HG02763 (cell line): ENCODE data around the gene HDAC10.
"Not testable (repeated sequence)": the region's sequence is repeated elsewhere in the genome, so short reads cannot be mapped to it uniquely, and the experiment has no call there.

Experiments used
- ATAC-seq: cut with Tn5 transposase; IDR thresholded peaks from one replicate; pipeline ENCODE4 v1.9.1; 2021; ENCODE audit warnings: mild to moderate bottlenecking, moderate library complexity; ENCODE audit not compliant: unreplicated experiment

HDAC10 gene

DNA sequence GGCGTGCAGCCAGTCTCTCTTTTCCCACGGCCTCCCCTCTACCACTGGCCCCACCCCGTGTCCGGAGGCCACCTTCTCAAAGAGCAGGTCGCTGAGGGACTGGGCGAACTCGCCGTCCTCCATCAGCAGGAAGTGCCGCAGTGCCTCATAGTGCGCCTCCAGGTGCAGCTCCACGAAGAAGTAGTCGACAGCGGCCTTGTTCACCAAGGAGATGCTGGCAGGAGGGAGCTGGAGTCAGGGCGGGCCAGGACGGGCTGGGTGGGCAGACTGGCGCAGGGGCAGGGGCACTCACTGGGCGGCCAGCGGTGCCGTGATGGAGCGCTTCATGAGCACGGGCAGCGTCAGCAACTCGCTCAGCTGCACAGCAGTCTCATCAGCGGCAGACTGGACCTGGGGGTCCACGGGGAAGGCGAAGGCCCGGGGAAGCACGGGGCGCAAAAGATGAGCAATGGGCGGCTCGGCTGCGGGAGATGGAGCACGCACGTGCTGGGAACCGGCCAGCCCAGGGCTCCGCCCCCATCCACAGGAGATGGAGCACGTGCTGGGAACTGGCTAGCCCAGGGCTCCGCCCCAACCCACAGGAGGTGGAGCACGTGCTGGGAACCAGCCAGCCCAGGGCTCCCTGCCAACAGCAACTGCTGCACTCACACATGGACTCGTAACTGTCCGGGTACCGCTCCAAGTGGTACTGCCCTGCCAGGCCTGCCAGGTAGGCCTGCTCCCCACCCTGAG lies 31.9 kb downstream of the HDAC10 start:
- no peak for ATAC-seq

DNA sequence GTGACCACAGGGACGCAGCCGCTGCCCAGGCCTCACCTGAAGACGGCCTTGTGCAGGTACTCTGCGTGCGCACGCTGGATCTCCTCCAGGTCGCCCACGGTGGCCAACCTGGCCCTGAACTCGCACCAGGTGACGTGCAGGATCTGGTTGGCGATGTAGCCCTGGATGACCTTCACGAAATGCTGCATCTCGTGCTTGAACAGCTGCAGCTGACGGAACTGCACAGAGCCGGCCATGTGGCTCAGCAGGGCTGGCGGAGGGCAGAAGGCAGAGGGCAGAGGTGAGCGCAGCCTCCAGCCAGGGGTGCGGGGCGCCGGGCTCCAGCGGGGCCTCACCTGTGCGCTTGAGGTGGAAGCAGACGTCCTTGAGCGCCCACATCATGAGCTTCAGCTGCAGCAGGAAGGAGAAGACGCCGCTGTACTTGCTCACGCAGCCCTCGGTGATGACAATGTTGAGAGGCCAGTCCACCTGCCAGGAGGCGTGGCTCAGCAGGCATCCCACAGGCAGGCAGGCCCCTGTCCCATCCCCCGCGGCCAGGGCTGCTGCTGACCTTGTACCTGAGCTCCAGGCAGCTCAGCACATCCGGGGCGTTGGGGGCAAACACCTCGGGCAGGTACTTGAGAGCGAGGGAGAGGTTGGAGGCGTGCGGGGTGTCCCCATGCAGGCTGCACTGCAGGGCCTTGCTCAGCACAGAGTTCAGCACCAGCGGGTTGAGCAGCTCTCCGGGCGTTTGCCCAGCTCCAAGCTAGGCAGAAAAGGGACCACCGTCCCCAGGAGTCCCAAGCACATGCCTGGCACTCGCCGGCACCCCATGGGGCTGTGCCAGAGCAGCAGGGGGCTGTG lies 32.7 kb downstream of the HDAC10 start:
- ATAC-seq: no peak

DNA sequence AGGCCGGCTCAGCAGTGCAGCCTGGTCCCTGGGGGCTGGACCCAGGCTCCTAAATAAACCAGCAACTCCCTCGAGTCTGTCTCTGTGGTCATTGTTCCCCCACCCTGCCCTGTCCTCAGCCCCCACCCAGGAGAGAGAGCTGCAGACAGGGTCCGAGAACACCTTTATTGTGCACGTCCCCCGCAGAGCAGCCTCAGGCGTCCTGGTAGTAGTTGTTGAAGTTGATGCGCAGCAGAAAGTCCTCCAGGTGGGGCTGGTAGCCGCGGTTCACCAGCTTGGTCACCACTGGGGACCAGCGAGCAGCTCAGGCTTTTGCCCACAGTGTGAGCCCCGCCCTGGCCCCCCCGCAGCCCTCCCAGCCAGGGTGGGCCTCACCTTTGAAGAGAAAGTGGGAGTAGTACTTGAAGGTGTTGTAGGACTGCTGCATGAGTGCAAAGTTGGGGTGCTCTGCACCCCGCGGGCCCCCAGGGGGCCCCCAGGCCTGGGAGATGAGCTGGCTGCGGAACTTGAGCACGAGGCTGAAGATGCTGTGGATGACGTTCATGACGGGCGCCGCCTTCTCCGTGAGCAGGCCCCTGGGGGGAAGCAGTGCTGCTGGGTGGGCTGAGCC lies 33.4 kb downstream of the HDAC10 start:
- ATAC-seq: no peak

DNA sequence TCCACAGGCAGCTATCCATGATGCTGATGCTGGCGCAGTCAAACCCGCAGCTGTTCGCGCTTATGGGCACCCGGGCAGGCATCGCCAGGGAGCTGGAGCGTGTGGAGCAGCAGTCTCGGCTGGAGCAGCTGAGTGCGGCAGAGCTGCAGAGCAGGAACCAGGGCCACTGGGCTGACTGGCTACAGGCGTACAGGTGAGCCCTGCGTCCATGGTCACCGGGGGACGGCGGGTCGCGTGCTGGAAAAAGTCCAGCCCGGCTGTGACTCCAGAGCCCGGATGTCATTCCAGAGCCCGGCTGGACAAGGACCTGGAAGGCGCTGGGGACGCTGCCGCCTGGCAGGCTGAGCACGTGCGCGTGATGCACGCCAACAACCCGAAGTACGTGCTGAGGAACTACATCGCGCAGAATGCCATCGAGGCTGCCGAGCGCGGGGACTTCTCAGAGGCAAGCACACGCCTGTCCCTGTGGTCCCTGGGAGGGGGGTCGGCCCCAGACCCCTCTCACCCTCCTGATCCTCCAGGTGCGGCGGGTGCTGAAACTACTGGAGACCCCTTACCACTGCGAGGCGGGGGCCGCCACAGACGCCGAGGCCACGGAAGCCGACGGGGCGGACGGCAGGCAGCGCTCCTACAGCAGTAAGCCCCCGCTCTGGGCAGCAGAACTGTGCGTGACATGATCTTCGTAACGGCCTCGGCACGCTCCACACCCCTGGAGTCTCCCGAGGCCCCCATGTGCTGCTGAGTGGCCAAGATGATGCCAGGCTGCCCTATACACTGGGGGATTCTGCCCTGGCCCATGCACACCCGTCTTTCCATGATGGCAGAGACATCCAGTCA lies 34.2 kb downstream of the HDAC10 start:
- no peak for ATAC-seq

GRCh38 chr22:50216055-50216683 lies 34.9 kb downstream of the HDAC10 start:
- no peak for ATAC-seq

- no peak for ATAC-seq
Measured at GRCh38 chr22:50215297-50216054, 35.6 kb downstream of the HDAC10 start.

DNA sequence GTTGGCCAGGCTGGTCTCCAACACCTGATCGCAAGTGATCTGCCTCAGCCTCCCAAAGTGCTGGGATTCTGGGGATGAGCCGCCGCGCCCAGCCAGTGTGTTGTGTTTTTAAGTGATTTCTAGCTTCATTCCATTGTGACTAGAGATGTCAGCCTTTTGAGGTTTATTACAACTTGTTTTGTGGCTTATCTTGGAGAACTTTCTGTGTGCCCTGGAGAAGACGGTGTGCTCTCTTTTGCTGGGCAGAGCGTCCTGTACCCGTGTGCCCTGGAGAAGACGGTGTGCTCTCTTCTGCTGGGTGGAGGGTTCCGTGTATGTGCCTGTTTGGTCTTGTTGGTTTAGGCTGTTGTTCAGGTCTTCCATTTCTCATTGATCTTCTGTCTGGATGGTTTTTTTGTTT lies 37.8 kb downstream of the HDAC10 start:
- ATAC-seq: no peak

- no peak for ATAC-seq
Measured at GRCh38 chr22:50211147-50211546, 39.9 kb downstream of the HDAC10 start.

DNA sequence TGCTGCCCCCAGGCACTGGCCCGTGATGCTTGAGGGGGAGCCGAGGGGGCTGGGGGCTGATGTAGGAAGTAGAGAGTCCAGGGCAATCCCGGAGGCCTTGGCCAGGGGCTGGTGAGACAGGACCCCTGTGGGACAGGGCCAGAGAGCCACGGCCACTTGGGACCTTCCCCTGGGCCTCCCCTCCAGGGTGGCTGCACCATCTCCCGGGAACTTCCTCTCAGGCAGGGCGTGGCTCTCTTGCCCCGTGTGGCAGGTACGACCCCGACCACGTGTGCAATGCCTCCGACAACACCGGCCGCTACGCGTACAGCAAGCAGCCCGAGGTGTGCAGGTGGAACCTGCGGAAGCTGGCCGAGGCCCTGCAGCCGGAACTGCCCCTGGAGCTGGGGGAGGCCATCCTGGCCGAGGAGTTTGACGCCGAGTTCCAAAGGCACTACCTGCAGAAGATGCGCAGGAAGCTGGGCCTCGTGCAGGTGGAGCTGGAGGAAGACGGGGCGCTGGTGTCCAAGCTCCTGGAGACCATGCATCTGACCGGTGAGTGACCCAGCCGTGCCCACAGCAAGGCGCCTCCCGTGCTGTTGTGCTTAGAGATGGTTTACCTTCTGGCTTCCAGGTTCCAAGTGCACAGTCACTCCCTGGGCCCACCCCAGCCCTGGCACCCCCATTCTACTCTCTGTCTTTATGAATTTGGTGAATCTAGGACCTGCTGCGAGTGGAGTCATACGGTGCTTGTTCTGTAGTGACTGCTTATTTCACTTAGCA lies 40.5 kb downstream of the HDAC10 start:
- no peak for ATAC-seq

GRCh38 chr22:50209893-50210292 lies 41.2 kb downstream of the HDAC10 start:
- ATAC-seq: no peak

DNA sequence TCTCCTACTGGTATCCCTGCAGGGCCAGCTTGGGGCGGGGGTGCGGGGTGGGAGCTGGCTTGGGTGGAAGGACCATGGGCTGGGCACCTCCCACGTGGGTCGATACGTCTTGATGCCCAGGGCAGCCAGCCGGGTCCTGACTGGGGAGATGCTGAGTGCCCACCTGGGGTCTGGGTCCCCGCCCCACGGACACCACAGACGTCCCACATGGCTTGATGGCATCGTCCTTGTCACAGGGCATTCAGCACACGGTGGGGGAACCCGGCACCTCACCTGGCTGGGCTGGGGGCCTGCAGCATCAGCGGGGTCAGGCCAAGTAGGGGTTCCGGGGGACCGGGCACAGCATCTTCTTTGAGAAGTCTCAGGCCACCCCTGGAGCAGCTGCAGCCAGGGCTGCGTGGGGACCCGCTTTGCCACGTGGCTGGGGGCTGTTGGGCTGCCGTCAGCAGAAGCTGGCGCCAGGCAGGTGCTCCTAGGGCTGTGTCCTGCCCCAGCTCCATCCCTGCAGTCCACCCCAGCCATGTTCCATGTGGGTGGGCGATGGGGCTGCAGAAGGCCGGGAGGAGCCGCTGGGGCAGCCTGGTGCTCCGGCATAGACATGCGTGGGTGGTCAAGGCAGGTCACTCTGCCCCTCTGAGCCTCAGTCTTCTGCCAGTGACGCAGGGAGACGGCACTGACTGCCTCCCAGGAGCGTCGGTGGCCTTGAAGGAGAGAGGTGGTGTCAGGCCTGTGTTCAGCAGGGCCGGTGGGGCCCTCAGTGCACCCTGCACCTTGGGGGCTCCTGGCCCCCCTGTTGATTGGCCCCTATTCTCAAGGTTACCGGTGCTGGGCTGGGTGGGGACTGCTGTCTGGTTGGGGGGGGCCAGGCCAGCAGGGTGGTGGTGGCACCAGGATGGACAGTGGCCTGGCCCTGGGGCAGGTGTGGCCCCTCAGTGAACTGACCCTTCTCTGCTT lies 41.8 kb downstream of the HDAC10 start:
- ATAC-seq: no peak

DNA sequence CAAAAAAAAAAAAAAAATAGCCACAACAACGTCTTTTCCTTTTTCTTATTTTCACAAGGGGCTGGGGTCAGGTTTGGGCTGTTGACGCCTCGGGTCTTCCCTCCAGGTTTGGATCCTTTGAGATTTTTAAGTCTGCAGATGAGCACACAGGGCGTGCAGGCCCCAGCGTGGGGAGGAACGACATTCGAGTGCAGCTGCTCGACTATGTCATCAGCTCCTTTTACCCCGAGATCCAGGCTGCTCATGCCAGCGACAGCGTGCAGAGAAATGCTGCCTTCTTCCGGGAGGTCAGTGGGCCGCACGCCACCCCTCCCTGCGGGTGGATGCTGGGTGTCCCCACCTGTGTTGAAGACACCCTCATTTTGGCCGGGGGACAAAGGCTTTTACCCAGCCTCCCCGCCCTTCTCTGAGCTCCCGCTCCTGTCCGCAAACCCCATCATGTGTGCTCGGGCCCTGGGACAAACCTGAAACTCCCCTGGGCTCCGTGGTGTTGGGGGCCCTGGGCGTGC lies 42.6 kb downstream of the HDAC10 start:
- ATAC-seq: no peak

DNA sequence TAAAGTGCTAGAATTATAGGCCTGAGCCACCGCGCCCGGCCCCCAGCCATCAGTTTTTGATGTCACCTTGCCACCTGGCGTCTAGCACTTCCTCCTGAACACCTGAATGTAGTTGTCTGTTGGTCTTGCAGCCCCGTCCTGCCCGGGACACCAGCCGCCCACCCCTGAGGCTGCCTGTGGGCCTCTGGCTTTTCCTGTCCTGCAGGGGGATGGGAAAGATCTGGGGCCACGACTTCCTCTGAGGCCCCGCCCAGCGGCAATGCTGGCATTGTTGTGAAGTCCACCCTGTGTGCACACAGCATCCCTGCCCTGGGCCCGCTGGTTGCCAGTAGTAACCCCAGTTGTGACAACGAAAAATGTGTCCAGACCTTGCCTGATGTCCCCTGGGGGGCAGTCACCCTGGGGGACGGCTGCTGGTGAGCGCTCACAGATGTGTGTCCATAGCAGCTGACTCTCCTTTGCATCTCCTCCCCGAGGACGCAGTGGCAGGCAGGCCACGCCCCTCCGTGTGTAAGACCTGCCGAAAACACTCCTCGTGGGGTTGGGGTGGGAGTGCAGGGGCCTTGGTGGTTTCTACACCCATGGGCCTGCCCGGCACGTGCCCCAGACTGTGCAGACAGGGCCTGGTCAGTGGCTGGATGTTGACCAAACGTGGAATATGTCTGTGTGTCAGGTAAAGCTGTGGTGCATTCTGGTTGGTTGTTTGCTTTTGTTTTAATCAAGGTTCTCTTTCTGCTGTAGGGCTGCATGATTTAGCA lies 43.5 kb downstream of the HDAC10 start:
- ATAC-seq: no peak

DNA sequence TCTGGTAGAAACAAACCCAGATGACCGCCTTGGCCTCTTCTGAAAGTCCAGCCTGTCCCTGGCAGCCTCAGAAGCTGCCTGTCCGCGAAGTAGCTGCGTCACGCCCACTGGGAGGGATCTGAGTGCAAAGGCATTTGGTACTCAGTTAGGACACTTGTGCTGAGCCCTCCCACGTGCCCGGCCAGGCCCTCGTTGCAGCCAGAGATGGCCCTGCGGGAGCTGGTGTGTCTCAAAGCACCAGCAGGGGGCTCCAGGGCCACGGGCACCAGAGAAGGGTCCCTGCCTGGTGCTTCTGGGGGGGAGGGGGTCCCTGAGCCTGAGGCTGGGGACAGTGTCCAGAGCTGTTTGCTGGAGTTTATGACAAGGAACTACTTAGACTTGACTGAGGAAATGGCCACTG lies 44.5 kb downstream of the HDAC10 start:
- ATAC-seq: no peak

DNA sequence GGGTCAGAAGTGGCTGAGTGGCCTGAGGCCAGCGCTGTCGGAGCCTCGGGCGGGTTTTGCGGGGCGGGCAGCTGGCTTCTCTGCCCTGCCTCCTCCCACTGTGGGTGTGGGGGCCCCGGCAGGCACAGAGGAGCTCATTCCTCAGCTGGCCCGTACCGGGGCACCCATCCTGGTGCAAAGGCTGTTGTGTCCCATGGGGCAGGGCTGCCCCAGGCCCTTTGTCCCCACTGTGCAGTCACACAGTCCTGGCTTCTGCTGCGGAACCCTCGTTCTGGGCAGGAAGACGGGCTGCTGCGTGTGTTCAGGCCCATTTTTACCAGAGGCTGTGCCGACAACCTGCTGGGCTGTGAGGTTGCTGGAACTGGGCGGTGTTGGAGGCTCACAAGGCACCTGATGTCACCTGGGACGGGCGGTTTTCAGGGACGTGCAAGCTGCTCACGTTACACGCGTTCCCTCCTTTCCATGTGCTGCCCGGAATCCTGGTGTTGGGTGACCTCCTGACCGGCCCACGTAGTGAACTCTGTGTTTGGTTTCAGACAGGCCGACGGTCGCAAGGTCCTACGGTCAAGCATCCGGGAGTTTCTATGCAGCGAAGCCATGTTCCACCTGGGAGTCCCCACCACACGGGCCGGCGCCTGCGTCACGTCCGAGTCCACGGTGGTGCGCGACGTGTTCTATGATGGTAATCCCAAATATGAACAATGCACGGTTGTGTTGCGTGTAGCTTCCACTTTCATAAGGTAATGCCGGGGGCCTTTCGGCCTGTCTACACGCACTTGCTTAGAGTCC lies 45.1 kb downstream of the HDAC10 start:
- no peak for ATAC-seq

- not testable (repeated sequence) for ATAC-seq
Measured at GRCh38 chr22:50204998-50205397, 46.1 kb downstream of the HDAC10 start.
